ENCODE data around the gene MRPL45. TPM values are rescaled to one million over a fixed set of nuclear protein-coding genes. Genes with fewer than 3 reads are reported as not detected.

MRPL45 gene
- total RNA-seq, 1 donor from 2014 or later, result 40.2 TPM

DNA sequence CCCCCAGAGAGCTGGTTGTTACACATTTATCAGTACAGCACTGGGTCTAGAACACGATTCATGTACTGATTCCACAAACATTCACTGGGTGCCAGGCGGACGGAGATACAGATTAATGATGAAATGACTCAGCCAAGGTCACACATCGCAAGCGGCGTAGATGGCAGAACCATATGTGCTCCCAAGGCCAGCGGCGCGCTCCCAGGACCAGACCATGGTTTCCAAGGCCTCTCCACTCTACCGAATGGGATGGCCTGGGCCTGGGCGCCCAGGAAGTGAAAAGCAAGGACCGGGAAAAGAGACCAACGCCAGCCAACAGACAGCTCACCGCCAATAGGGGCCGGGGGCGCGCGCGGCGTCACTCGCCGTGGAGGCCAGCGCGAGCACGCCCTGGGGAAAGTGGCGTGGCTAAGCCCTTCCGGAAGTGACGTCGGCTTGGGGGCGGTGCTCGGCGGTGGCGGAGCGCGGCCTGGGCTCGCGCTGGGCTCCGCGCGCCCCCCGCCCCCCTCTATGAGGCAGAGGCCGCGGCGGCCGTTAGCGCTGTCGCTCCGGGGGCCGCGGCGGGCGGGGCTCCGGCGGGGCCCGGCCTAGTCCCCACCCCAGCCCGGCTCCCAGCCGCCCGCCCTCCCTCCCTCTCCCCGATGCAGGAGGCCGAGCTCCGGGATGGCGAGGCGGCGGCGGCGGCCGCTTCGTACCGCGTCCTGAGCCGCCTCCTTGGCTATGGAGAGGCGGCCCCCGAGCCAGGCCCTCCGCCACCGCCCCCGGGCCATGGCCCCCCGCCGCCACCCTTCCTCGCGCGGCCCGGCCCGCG, 54.6 kb downstream of the MRPL45 start, which contains the start of gene SOCS7:
TSS of gene SOCS7 (plus strand) at position 433 of the 811 bp plus-strand sequence. CDS start at position 642, 209 bp downstream.
- H3K9me3 Mint-ChIP-seq (ENCODE audit: unreplicated experiment), result no peaks in the 10 kb centered on the region
- H3K4me3 Mint-ChIP-seq (ENCODE audit: unreplicated experiment), result peak within 1 kb of the TSS; percentile 79
- peak within 1 kb of the TSS; percentile 96 for H3K27ac Mint-ChIP-seq (ENCODE audit: unreplicated experiment)
- no peaks in the 10 kb centered on the region for H3K27me3 Mint-ChIP-seq (ENCODE audit: unreplicated experiment)
- DNase-seq (ENCODE audit: extremely low spot score, unreplicated experiment), result peak; percentile 96
- no peaks in the 10 kb centered on the region for H3K36me3 Mint-ChIP-seq (ENCODE audit: unreplicated experiment)
- TF ChIP-seq, protein P1, sequence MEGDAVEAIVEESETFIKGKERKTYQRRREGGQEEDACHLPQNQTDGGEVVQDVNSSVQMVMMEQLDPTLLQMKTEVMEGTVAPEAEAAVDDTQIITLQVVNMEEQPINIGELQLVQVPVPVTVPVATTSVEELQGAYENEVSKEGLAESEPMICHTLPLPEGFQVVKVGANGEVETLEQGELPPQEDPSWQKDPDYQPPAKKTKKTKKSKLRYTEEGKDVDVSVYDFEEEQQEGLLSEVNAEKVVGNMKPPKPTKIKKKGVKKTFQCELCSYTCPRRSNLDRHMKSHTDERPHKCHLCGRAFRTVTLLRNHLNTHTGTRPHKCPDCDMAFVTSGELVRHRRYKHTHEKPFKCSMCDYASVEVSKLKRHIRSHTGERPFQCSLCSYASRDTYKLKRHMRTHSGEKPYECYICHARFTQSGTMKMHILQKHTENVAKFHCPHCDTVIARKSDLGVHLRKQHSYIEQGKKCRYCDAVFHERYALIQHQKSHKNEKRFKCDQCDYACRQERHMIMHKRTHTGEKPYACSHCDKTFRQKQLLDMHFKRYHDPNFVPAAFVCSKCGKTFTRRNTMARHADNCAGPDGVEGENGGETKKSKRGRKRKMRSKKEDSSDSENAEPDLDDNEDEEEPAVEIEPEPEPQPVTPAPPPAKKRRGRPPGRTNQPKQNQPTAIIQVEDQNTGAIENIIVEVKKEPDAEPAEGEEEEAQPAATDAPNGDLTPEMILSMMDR (IDR thresholded peaks at IDR 0.05), result no peak
- peaks cover 40% of the 10 kb centered on the region for H3K4me1 Mint-ChIP-seq (ENCODE audit: unreplicated experiment)

DNA sequence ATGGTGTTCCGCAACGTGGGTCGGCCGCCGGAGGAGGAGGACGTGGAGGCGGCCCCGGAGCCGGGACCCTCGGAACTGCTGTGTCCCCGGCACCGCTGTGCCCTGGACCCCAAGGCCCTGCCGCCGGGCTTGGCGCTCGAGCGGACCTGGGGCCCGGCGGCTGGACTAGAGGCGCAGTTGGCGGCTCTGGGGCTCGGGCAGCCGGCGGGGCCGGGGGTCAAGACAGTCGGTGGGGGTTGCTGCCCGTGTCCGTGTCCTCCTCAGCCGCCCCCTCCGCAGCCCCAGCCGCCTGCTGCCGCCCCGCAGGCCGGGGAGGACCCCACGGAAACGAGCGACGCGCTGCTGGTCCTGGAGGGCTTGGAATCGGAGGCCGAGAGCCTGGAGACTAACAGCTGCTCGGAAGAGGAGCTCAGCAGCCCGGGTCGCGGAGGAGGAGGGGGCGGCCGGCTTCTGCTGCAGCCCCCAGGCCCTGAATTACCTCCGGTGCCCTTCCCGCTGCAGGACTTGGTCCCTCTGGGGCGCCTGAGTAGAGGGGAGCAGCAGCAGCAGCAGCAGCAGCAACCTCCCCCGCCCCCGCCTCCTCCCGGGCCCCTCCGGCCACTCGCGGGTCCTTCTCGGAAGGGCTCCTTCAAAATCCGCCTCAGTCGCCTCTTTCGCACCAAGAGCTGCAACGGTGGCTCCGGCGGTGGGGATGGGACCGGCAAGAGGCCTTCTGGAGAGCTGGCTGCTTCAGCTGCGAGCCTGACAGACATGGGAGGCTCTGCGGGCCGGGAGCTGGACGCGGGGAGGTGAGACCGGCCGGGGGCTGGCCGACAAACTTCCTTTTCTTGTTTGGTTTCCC, 55.5 kb downstream of the MRPL45 start:
- H3K27me3 Mint-ChIP-seq (ENCODE audit: unreplicated experiment), result no peaks in the 10 kb centered on the region
- peaks cover 48% of the 10 kb centered on the region for H3K4me1 Mint-ChIP-seq (ENCODE audit: unreplicated experiment)
- H3K27ac Mint-ChIP-seq (ENCODE audit: unreplicated experiment), result peak overlapping the region; percentile 63
- no peaks in the 10 kb centered on the region for H3K9me3 Mint-ChIP-seq (ENCODE audit: unreplicated experiment)
- TF ChIP-seq, protein P1 (IDR thresholded peaks at IDR 0.05), result no peak
- peaks cover 1% of the 10 kb centered on the region for H3K36me3 Mint-ChIP-seq (ENCODE audit: unreplicated experiment)
- no peak for DNase-seq (ENCODE audit: extremely low spot score, unreplicated experiment)
- peak overlapping the region; percentile 79 for H3K4me3 Mint-ChIP-seq (ENCODE audit: unreplicated experiment)

DNA sequence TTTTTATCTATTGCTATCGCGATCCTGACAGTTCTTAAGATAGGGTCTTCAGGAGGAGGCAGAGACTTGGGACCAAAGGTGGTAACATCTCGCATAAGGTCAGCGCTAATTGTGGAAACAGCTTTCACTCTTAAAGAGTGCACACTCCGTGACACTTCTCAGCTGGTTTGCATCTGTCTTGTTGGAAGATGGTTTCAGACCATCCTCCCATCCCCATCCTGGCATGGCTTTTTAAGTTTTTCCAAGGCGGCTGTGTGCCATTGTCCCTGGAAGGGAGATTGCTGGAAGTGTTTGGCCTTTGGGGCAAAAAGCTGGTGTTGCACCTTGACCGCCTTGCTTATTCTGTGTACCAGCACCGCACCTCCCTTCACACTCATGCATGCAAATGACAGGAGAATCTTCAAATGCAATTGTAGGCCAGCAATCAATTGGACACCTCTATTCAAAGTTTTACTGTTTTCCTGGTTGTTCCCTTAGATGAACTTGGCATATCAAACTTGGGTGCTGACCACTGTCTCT, 56.2 kb downstream of the MRPL45 start:
- Mint-ChIP-seq H3K27ac (ENCODE audit: unreplicated experiment) (peak overlapping the region; percentile 63), H3K4me1 (ENCODE audit: unreplicated experiment) (peaks cover 55% of the 10 kb centered on the region), H3K36me3 (ENCODE audit: unreplicated experiment) (peaks cover 1% of the 10 kb centered on the region), H3K9me3 (ENCODE audit: unreplicated experiment) (no peaks in the 10 kb centered on the region), H3K27me3 (ENCODE audit: unreplicated experiment) (no peaks in the 10 kb centered on the region), H3K4me3 (ENCODE audit: unreplicated experiment) (peak overlapping the region; percentile 79)
- TF ChIP-seq, protein P1 (IDR thresholded peaks at IDR 0.05), result no peak
- no peak for DNase-seq (ENCODE audit: extremely low spot score, unreplicated experiment)

DNA sequence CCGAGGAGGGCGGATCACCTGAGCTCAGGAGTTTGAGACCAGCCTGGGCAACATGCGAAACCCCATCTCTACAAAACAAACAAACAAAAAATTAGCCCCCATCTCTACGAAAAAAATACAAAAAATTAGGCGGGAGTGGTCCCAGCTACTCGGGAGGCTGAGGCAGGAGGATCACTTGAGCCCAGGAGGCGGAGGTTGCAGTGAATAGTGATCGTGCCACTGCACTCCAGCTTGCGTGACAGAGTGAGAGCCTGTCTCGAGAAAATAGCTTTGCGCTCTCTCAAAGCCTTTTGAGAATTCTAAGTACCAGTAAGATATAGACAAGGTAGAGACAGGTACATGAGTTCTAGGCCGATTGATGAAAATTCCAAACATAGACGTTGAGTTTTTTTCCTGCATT, 56.7 kb downstream of the MRPL45 start:
- no peaks in the 10 kb centered on the region for H3K27me3 Mint-ChIP-seq (ENCODE audit: unreplicated experiment)
- H3K4me3 Mint-ChIP-seq (ENCODE audit: unreplicated experiment), result peak overlapping the region; percentile 79
- H3K4me1 Mint-ChIP-seq (ENCODE audit: unreplicated experiment), result peaks cover 60% of the 10 kb centered on the region
- H3K27ac Mint-ChIP-seq (ENCODE audit: unreplicated experiment), result no peak overlapping the region
- no peaks in the 10 kb centered on the region for H3K9me3 Mint-ChIP-seq (ENCODE audit: unreplicated experiment)
- TF ChIP-seq, protein P1 (IDR thresholded peaks at IDR 0.05), result no peak
- DNase-seq (ENCODE audit: extremely low spot score, unreplicated experiment), result no peak
- peaks cover 1% of the 10 kb centered on the region for H3K36me3 Mint-ChIP-seq (ENCODE audit: unreplicated experiment)
